OCI-LY7 (cell line): ENCODE data around the gene COPE.

Experiments used
- EZH2phosphoT487 ChIP-seq: fragments of 200-600 bp; sonication (generic); IDR thresholded peaks from 2 replicates; pipeline ENCODE4 v1.6.1; 2018; ENCODE audit warnings: low read depth, borderline replicate concordance, mild to moderate bottlenecking, mixed run types, antibody characterized with exemption, low read length, moderate library complexity, mixed read lengths
- TF ChIP-seq, protein P1 (sequence below): fragments of 200-600 bp; sonication (generic); conservative IDR thresholded peaks from 2 replicates; pipeline ENCODE4 v1.5.1; 2014; ENCODE audit warnings: mild to moderate bottlenecking, antibody characterized with exemption, low read length, moderate library complexity, mixed read lengths

- TF ChIP-seq, protein P1, sequence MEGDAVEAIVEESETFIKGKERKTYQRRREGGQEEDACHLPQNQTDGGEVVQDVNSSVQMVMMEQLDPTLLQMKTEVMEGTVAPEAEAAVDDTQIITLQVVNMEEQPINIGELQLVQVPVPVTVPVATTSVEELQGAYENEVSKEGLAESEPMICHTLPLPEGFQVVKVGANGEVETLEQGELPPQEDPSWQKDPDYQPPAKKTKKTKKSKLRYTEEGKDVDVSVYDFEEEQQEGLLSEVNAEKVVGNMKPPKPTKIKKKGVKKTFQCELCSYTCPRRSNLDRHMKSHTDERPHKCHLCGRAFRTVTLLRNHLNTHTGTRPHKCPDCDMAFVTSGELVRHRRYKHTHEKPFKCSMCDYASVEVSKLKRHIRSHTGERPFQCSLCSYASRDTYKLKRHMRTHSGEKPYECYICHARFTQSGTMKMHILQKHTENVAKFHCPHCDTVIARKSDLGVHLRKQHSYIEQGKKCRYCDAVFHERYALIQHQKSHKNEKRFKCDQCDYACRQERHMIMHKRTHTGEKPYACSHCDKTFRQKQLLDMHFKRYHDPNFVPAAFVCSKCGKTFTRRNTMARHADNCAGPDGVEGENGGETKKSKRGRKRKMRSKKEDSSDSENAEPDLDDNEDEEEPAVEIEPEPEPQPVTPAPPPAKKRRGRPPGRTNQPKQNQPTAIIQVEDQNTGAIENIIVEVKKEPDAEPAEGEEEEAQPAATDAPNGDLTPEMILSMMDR = no peak
- no peak for TF ChIP-seq EZH2phosphoT487
These were observed 57.3 kb downstream of the COPE start for GRCh38 chr19:18861917-18862316.
